MCF 10A (cell line): ENCODE measurements around the gene SECISBP2. TPM values are rescaled to one million over a fixed set of nuclear protein-coding genes. Genes with fewer than 3 reads are reported as not detected.

Source experiments
- BruUV-seq: library from RNA; stranded (reverse); fragments of 400-500 nt; replicated peaks from 2 replicates; lab custom pipeline; 2021; lab: Mats Ljungman, UMichigan
- CTCF ChIA-PET: fragments of 300-600 bp; sonication (Branson Sonifier 250); formaldehyde crosslinking; extraction: SDS; loops from one replicate; lab custom pipeline; 2021; ENCODE audit warnings: antibody characterized with exemption, inconsistent platforms; lab: Yijun Ruan, JAX
- POLR2A ChIA-PET: fragments of 300-600, 350-650 bp; sonication (Branson Sonifier 250); formaldehyde crosslinking; extraction: SDS; loops from one replicate; lab custom pipeline; 2020; ENCODE audit warnings: antibody characterized with exemption, inconsistent platforms; lab: Yijun Ruan, JAX
- DNase-seq: peaks from one replicate; pipeline ENCODE4 v3.0.0-alpha.2; 2018; ENCODE audit not compliant: unreplicated experiment
- H3K27ac Mint-ChIP-seq: one replicate; pipeline ENCODE4 v1.8.0; 2022; ENCODE audit warnings: mild to moderate bottlenecking, low read depth, mixed read lengths; ENCODE audit not compliant: unreplicated experiment
- H3K27me3 Mint-ChIP-seq: one replicate; pipeline ENCODE4 v1.8.0; 2022; ENCODE audit warnings: mixed read lengths; ENCODE audit not compliant: insufficient read depth, unreplicated experiment
- H3K36me3 Mint-ChIP-seq: one replicate; pipeline ENCODE4 v1.8.0; 2022; ENCODE audit warnings: mild to moderate bottlenecking, moderate library complexity, mixed read lengths; ENCODE audit not compliant: insufficient read depth, unreplicated experiment
- H3K4me1 Mint-ChIP-seq: one replicate; pipeline ENCODE4 v1.8.0; 2022; ENCODE audit warnings: mixed read lengths; ENCODE audit not compliant: insufficient read depth, unreplicated experiment
- H3K4me3 Mint-ChIP-seq: one replicate; pipeline ENCODE4 v1.8.0; 2022; ENCODE audit warnings: mild to moderate bottlenecking, moderate library complexity, mixed read lengths; ENCODE audit not compliant: unreplicated experiment
- H3K9me3 Mint-ChIP-seq: one replicate; pipeline ENCODE4 v1.8.0; 2022; ENCODE audit warnings: mixed read lengths; ENCODE audit not compliant: unreplicated experiment
- CTCF ChIP-seq: fragments of 200-600 bp; IDR thresholded peaks from one replicate; pipeline ENCODE4 v1.8.0; 2022; ENCODE audit warnings: antibody characterized with exemption, mild to moderate bottlenecking; ENCODE audit not compliant: unreplicated experiment
- intact Hi-C: fragments of 100-400 bp; cut with micrococcal nuclease; formaldehyde crosslinking; loops from 2 replicates; pipeline ENCODE4 v1.14.1; 2022
- total RNA-seq: library from RNA; stranded (reverse); gene quantifications from 2 replicates; pipeline ENCODE4 v1.2.3, GENCODE V29; 2022

The SECISBP2 gene
- total RNA-seq, 1 experiment from 2014 or later, result 38.9 TPM

GRCh38 chr9:89304834-89305188, 13.5 kb upstream of the SECISBP2 start:
- TF ChIP-seq CTCF, result no peak
- Mint-ChIP-seq H3K4me3 (no peak overlapping the region), H3K27ac (no peak overlapping the region), H3K9me3 (no peaks in the 10 kb centered on the region), H3K27me3 (no peaks in the 10 kb centered on the region), H3K36me3 (peaks cover 13% of the 10 kb centered on the region), H3K4me1 (no peaks in the 10 kb centered on the region)
- ChIA-PET POLR2A (no interaction called here), CTCF (no interaction called here)
- no TSS peak for BruUV-seq
- DNase-seq, result no peak
- intact Hi-C loops, result no loop called here

- H3K36me3 Mint-ChIP-seq, result peaks cover 17% of the 10 kb centered on the region
- DNase-seq, result no peak
- CTCF ChIA-PET, result no interaction called here
- BruUV-seq, result no TSS peak
- no peaks in the 10 kb centered on the region for H3K4me1 Mint-ChIP-seq
- TF ChIP-seq CTCF, result no peak
- intact Hi-C loops, result no loop called here
- no peaks in the 10 kb centered on the region for H3K27me3 Mint-ChIP-seq
- POLR2A ChIA-PET, result interaction anchor here (1.2 to 1.4 kb wide), 2 partner anchors 9 to 13 kb away, joined by 3 read pairs; no protein-coding TSS in a partner anchor
- no peak overlapping the region for H3K4me3 Mint-ChIP-seq
- no peak overlapping the region for H3K27ac Mint-ChIP-seq
- H3K9me3 Mint-ChIP-seq, result no peaks in the 10 kb centered on the region
These were observed 12.4 kb upstream of the SECISBP2 start for GRCh38 chr9:89305868-89306267.

GRCh38 chr9:89309166-89309565, 9.1 kb upstream of the SECISBP2 start:
- no peaks in the 10 kb centered on the region for H3K27me3 Mint-ChIP-seq
- peak overlapping the region; percentile 91 for H3K4me3 Mint-ChIP-seq
- BruUV-seq, result no TSS peak
- intact Hi-C loops, result no loop called here
- no peaks in the 10 kb centered on the region for H3K9me3 Mint-ChIP-seq
- ChIA-PET POLR2A (no interaction called here), CTCF (no interaction called here)
- TF ChIP-seq CTCF, result no peak
- H3K27ac Mint-ChIP-seq, result peak overlapping the region; percentile 100
- peaks cover 3% of the 10 kb centered on the region for H3K4me1 Mint-ChIP-seq
- no peak for DNase-seq
- peaks cover 21% of the 10 kb centered on the region for H3K36me3 Mint-ChIP-seq

GRCh38 chr9:89309608-89310474, 8.5 kb upstream of the SECISBP2 start:
- DNase-seq, result no peak
- CTCF ChIA-PET, result interaction anchor here (0.7 to 1.5 kb wide), 2 partner anchors 93 to 239 kb away, joined by 3 to 5 read pairs; no protein-coding TSS in a partner anchor

More at GRCh38 chr9:89309608-89310474, 8.5 kb upstream of the SECISBP2 start:
- POLR2A ChIA-PET, result interaction anchor here (0.6 to 2.0 kb wide), 11 partner anchors 9 to 1054 kb away, joined by 3 to 12 read pairs (median 4); partner anchors contain the start of gene SECISBP2
- peaks cover 10% of the 10 kb centered on the region for H3K4me1 Mint-ChIP-seq
- BruUV-seq, result TSS peak; percentile 80
- H3K4me3 Mint-ChIP-seq, result peak overlapping the region; percentile 91
- H3K36me3 Mint-ChIP-seq, result peaks cover 21% of the 10 kb centered on the region
- H3K27me3 Mint-ChIP-seq, result no peaks in the 10 kb centered on the region
- H3K27ac Mint-ChIP-seq, result peak overlapping the region; percentile 100
- intact Hi-C loops, result no loop called here
- TF ChIP-seq CTCF, result no peak
- no peaks in the 10 kb centered on the region for H3K9me3 Mint-ChIP-seq
